RWPE2 (cell line): ENCODE results near the gene GUK1.

Experiments
- ATAC-seq: fragments of 200-7000 bp; cut with Tn5 transposase; 3 replicates; pipeline ENCODE4 v1.9.1; 2021; ENCODE audit warnings: low read depth
- DNase-seq: peaks from one replicate; pipeline ENCODE4 v3.0.0-alpha.2; 2020; ENCODE audit warnings: low spot score
- H3K27ac ChIP-seq: fragments of 450-650 bp; 2 replicates; pipeline ENCODE4 v1.5.1; 2017; ENCODE audit warnings: mild to moderate bottlenecking; ENCODE audit not compliant: poor library complexity, severe bottlenecking
- H3K27me3 ChIP-seq: fragments of 250-450 bp; sonication (Bioruptor Pico); 2 replicates; pipeline ENCODE4 v1.5.1; 2021; ENCODE audit warnings: mild to moderate bottlenecking, moderate library complexity; ENCODE audit not compliant: insufficient read depth, poor library complexity, severe bottlenecking
- H3K36me3 ChIP-seq: fragments of 250-450 bp; sonication (Bioruptor Pico); 2 replicates; pipeline ENCODE4 v1.5.1; 2020; ENCODE audit warnings: low read depth, mild to moderate bottlenecking, moderate library complexity
- H3K4me1 ChIP-seq: fragments of 250-450 bp; sonication (Bioruptor Pico); 2 replicates; pipeline ENCODE4 v1.5.1; 2021; ENCODE audit warnings: mild to moderate bottlenecking, moderate library complexity; ENCODE audit not compliant: insufficient read depth, poor library complexity, severe bottlenecking
- H3K4me3 ChIP-seq: fragments of 250-450 bp; sonication (Bioruptor Pico); 2 replicates; pipeline ENCODE4 v1.5.1; 2021; ENCODE audit warnings: mild to moderate bottlenecking, moderate library complexity; ENCODE audit not compliant: severe bottlenecking
- H3K9me3 ChIP-seq: fragments of 250-450 bp; sonication (Bioruptor Pico); 2 replicates; pipeline ENCODE4 v1.5.1; 2021; ENCODE audit warnings: mild to moderate bottlenecking, moderate library complexity; ENCODE audit not compliant: severe bottlenecking
- CTCF ChIP-seq: fragments of 450-650 bp; IDR thresholded peaks from one replicate; pipeline ENCODE4 v1.5.1; 2017; ENCODE audit warnings: mild to moderate bottlenecking, moderate library complexity; ENCODE audit not compliant: poor library complexity, severe bottlenecking

Gene GUK1

GRCh38 chr1:228107636-228108035 is 32.4 kb upstream of the GUK1 start:
- Histone ChIP-seq H3K36me3 (no peaks in the 10 kb centered on the region), H3K27me3 (no peaks in the 10 kb centered on the region), H3K4me3 (no peak overlapping the region), H3K9me3 (no peaks in the 10 kb centered on the region), H3K4me1 (no peaks in the 10 kb centered on the region), H3K27ac (no peak overlapping the region)
- ATAC-seq (no peak), DNase-seq (no peak)
- TF ChIP-seq CTCF, result no peak

DNA sequence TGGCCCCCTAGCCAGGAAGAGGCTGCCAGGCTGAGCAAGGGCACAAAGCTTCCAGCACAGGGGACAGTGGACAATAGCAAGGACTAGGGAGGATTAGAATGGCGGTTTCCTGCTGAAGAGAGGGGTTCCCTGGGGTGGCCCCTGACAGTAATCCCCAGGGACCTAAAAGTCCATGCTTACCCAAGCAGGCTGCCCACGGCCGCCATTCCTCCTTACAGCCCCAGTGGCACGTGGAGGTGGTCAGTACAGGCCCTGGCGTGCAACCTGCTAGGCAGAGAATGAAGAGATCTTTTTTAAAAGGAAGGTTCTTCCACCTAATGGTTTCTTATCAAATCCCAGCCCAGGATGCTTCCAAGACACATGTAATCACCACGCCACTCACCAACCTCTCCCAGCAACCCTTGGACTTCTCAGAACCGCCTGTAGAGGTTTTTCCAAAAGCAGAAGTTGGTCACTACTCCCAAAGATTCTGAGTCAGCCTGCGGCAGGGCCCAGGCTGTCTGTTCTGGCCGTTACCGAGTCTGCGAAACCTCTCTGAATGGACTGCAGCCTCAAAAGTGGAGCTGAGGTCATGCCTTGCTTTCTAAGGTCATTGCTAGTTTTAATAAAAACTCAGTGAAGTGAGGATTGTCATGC is 31.9 kb upstream of the GUK1 start:
- H3K4me1 ChIP-seq, result no peaks in the 10 kb centered on the region
- TF ChIP-seq CTCF, result no peak
- H3K36me3 ChIP-seq, result no peaks in the 10 kb centered on the region
- ATAC-seq (no peak), DNase-seq (no peak)
- no peaks in the 10 kb centered on the region for H3K9me3 ChIP-seq
- peak overlapping the region; percentile 91 for H3K4me3 ChIP-seq
- no peak overlapping the region for H3K27ac ChIP-seq
- no peaks in the 10 kb centered on the region for H3K27me3 ChIP-seq

GRCh38 chr1:228108742-228109072 is 31.4 kb upstream of the GUK1 start:
- ATAC-seq (no peak), DNase-seq (no peak)
- H3K9me3 ChIP-seq, result no peaks in the 10 kb centered on the region
- no peak overlapping the region for H3K27ac ChIP-seq
- no peaks in the 10 kb centered on the region for H3K36me3 ChIP-seq
- no peak for TF ChIP-seq CTCF
- H3K4me1 ChIP-seq, result no peaks in the 10 kb centered on the region
- peak overlapping the region; percentile 91 for H3K4me3 ChIP-seq
- H3K27me3 ChIP-seq, result no peaks in the 10 kb centered on the region

DNA sequence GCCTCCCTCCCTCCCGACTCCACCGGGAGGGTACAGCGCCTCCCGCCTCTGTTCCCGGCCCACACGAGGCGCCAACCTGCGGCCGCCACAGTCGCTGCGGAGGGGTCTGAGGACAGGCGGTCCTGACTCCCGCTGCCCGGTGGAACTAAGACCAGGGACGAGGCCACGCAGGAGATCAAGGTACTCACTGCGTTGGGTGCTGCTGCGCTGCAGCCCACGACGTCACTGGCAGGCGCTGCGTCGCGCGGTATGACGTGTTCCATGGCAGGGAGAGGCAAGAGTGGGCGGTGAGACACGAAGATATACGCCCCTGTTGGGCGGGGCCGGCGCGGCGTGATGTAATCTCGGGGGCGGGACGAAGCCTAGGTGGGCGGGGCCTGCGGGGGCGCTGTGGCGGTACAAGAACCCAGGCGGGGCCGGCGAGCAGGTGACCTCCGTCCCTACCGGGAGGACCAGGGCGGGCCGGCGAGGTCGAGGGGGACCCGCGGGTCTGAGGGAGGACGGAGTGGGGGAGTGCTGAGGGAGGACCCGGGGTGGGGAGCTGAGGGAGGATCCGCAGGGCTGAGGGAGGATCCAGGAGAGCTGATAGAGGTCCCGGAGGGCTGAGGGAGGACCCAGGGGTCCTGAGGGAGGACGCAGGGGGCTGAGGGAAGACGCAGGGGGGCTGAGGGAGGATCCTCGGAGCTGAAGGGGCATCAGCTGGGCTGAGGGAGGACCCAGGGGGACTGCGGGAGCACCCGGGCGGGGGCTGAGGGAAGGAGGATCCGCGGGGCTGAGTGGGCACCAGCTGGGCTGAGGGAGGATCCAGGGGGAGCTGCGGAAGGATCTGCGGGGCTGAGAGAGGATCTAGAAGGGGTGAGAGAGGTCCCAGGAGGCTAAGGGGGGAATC is 30.8 kb upstream of the GUK1 start, which contains the start of gene MRPL55:
Gene MRPL55 (minus strand): TSS at position 227 of the 889 bp plus-strand sequence. CDS start 1,039 bp downstream, outside the sequence.
- Histone ChIP-seq H3K27ac (peak within 1 kb of the TSS; percentile 27), H3K36me3 (no peaks in the 10 kb centered on the region), H3K4me1 (no peaks in the 10 kb centered on the region), H3K27me3 (no peaks in the 10 kb centered on the region), H3K9me3 (no peaks in the 10 kb centered on the region), H3K4me3 (peak within 1 kb of the TSS; percentile 91)
- ATAC-seq, result peak; percentile 75
- no peak for DNase-seq
- no peak for TF ChIP-seq CTCF
